HPDE6-E6E7 (cell line): ENCODE results near the gene ZDHHC24.

Source experiments
- DNase-seq: peaks from one replicate; pipeline ENCODE4 v3.0.0; 2011; ENCODE audit warnings: missing footprints; ENCODE audit errors: extremely low spot score

The ZDHHC24 gene

DNA sequence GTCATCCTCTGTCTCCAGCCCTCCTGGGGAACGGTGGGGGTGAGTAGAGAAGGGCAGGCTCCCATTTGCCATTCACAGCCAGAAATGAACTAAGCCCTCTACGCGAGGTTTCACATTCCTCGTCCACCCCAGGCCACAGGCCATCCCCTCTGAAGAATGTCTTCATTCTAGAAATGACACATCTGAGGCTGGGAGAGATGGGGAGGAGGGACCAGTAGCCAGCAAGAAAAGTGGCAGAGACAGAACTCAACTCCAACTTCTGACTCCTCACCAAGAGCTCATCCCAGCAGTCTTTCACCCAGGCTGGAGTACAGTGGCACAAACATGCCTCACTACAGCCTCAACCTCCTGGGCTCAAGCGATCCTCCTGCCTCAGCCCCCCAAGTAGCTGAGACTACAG lies 19.1 kb upstream of the ZDHHC24 start:
- no peak for DNase-seq

GRCh38 chr11:66564538-66564937 lies 18.7 kb upstream of the ZDHHC24 start:
- DNase-seq = no peak

DNA sequence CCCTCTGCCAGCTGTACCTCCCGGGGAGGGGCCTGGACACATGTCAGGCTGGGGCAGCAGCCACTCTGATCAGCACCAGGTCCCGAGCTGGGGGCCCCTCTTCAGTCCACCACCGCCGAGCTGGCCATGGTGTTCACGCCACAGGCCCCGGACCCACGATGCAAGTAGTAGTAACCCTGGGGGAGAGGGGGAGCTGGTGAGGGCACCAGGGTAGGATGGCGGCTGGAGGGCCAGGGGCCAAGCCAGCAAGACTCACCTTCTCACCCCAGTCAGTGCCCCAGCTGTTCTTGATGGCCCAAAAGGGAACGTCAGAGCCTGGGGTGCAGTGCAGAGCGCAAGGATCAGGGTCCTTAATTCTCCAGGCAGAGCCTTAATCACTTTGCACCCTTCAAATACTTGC lies 18.0 kb upstream of the ZDHHC24 start:
- DNase-seq = no peak

GRCh38 chr11:66562907-66563583 lies 17.2 kb upstream of the ZDHHC24 start:
- DNase-seq = no peak

GRCh38 chr11:66562275-66562674 lies 16.4 kb upstream of the ZDHHC24 start:
- no peak for DNase-seq

GRCh38 chr11:66561975-66562248 lies 16.1 kb upstream of the ZDHHC24 start:
- DNase-seq = no peak

DNA sequence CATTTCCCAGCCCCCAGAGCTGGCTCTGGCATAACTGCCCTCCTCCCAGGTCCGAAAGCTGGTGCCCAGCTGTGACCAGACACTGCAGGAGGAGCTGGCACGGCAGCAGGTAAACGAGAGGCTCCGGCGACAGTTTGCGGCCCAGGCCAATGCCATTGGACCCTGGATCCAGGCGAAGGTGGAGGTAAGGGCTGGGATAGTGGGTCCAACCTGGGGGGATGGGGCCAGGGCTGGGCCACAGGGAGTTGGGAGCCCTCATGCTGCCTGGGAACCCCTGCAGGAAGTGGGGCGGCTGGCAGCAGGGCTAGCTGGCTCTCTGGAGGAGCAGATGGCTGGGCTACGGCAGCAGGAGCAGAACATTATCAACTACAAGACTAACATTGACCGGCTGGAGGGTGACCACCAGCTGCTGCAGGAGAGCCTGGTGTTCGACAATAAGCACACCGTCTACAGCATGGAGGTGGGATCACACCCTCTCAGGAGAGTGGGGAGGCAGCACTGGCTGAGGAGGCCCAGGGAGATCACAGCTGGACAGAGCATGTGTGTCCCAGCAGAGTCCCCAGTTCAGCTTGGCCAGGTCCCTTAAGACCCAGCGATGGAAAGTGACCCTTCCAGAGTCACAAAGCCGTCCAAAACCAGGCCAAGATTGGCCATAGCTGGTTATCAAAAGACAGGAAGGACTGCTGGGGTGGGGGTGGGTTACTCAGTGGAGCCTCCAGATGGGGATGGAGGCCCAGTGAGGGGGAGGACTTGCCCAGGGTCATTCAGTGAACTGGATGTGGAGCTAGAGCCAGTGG lies 15.5 kb upstream of the ZDHHC24 start:
- no peak for DNase-seq

- no peak for DNase-seq
Measured at GRCh38 chr11:66559866-66560676, 14.2 kb upstream of the ZDHHC24 start.

DNA sequence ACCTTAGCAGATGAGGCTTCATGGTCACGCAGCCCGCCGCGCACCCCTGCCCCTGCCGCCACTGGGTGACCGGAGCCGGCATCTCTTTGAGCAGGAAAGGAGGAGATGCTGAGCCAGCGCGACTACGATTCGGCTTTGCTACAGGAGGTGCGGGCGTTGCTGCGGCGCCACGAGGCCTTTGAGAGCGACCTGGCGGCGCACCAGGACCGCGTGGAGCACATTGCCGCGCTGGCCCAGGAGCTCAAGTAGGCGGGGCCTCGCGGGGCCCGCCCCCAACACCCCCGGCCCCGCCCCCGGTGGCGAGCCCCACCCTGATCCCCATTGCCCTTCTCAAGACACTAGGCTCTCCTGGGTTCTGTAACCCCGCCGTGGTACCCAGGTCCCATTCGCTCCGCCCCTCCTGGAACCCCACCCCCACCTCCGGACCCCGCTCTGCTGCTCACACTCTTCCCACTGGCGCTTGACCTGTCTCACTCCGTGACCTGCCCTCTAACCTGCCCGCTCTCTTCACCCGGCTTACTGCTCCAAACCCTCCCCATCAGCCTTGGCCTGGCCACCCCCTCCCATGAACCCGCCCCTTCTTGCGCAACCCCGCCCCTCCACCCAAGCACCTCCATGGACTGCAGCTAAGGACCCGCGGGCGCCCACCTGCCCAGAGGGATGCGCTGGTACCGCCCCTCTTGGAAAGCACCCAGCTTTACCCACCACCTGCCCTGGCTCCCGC lies 13.5 kb upstream of the ZDHHC24 start:
- DNase-seq = no peak

DNA sequence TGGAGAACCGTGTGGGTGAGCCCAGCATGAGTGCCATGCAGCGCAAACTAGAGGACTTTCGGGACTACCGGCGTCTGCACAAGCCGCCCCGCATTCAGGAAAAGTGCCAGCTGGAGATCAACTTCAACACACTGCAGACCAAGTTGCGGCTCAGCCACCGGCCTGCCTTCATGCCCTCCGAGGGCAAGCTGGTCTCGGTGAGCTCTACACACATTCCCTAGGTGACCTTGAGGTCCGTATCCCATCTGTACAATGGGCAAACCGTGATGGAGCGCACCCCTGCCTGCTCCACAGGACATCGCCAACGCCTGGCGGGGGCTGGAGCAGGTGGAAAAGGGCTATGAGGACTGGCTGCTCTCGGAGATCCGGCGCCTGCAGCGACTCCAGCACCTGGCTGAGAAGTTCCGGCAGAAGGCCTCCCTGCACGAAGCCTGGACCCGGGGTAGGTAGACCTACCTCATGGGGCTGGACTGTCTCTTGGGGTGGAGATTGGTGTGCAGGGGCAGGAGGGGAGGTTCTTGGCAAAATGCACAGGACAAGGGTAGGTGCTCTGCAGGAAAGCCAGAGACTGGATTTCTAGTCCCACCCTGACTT lies 12.0 kb upstream of the ZDHHC24 start:
- no peak for DNase-seq

GRCh38 chr11:66556086-66556485 lies 10.2 kb upstream of the ZDHHC24 start:
- DNase-seq = no peak

DNA sequence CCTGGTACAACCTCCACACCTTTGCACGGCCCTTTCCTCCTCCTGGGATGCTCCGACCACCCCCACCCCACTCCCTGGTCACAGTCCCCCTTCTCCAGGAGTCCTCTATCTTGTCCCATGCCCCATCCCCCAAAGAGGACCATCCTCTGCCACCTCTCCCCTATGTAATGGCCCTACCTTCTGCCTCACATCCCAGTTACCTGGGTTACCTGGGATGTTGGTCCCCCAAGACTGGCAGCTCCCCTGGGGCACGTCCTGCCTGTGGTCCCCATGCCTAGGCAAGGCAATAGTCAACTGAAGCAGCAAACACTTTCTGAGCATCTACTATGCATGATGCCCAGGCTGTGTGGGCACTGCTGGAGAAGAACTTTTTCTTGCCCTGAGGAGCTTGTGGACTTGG lies 9.6 kb upstream of the ZDHHC24 start:
- no peak for DNase-seq

DNA sequence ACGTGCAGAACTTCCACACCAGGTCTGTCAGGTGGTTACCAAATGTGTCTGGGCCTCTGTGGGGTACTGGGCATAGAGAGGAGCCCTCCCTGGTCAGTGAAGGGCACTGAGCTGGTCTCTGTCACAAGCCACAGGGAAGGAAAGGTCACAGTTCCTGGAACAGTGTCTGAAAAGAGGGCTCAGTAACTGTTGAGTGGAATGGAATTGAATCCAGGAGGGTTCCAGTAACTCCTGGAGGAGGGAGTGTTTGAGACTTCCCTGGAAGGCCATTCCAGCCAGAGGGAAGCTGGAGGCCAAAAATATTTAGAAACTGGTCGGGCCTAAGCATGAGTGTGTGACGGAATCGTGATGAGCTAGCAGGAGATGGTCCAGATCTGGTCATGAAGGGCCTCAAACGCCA lies 8.8 kb upstream of the ZDHHC24 start:
- no peak for DNase-seq

DNA sequence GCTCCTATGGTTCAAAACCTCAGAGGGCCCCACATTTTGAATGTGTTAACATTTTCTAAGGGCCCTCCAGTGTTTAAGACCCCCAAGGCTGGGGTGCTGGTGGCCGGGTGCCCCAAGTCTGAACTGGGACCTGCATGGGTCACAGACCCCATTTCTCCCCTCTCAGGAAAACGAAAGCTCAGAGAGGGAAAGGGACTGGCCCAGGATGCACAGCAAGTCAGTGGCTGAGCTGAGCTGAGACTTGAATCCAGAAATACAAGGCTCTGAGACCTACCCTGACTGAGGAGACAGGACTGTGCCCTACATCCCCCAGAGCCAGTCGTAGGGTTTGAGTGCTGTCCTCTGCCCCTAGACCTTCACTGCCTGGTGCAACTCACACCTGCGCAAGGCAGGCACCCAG lies 5.0 kb upstream of the ZDHHC24 start:
- DNase-seq = no peak

- no peak for DNase-seq
Measured at GRCh38 chr11:66549696-66550095, 3.8 kb upstream of the ZDHHC24 start.

DNA sequence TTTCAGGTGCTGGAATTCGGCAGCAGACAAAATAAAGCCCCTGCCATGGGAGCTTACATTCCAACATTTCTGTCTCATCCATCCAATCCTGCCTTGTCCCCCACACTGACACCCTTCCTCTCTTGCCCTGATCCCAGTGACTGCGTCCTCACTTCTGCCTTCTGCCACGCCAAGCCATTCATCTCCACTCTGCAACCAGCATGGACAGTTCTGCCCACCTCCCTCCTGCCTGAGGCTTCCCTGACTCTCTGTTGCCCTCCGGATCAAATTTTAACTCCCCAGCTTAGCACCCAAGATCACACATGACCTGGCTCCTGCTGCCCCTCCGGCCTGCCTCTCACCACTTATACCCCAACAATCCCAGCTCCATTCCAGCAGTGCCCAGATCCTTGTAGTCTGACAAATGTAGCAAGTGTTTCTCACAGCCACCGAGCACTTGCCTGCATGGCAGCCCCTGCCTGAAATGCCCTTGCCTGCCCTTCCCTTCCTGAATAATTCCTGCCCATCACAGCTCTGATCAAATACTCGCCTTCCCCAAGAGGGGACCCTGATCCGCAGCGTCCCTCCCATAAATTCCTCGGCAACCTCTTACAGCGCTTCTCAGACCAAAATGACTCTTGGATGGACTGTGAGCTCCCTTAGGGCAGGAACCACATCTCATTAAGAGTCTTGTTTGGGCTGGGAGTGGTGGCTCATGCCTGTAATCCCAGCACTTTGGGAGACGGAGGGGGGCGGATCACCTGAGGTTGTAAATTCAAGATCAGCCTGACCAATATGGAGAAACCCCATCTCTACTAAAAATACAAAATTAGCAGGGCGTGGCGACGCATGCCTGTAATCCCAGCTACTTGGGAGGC lies 3.2 kb upstream of the ZDHHC24 start:
- DNase-seq = no peak

- no peak for DNase-seq
Measured at GRCh38 chr11:66548041-66548440, 2.2 kb upstream of the ZDHHC24 start.

DNA sequence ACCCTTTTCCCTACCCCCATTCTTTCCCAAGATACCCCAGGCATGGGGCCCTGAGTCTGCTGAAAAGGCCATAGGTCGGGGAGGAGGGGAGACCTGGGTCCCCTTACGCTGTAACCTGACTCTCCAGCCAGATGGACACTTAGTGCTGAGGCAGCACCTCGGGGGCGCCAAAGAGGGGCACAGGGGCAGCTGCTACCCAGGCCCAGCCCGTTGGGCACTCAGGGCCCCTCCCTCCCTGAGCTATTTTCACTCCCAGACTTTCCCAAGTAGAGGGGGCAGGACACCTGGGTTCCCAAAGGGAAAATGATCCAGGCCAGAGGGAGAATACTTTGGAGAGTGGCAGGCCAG lies 1.8 kb upstream of the ZDHHC24 start:
- no peak for DNase-seq

GRCh38 chr11:66546966-66547661 lies 1.3 kb upstream of the ZDHHC24 start:
- no peak for DNase-seq

GRCh38 chr11:66546368-66546965 lies 619 bp upstream of the ZDHHC24 start, which contains the start of gene ACTN3:
ACTN3 (plus strand) TSS chr11:66546903; CDS start chr11:66546938, 35 bp downstream.
- DNase-seq = no peak
